Rectal smooth muscle tissue (tissue), 1 donor: ENCODE results near the gene CDYL2.

Experiments
- H3K27ac ChIP-seq: one replicate; pipeline ENCODE4 v1.7.0; 2013; ENCODE audit warnings: low read depth, low read length, inconsistent platforms
- H3K27me3 ChIP-seq: one replicate; pipeline ENCODE4 v1.7.0; 2013; ENCODE audit warnings: low read length; ENCODE audit not compliant: control insufficient read depth, insufficient read depth
- H3K36me3 ChIP-seq: one replicate; pipeline ENCODE4 v1.7.0; 2013; ENCODE audit warnings: low read length; ENCODE audit not compliant: control insufficient read depth, insufficient read depth
- H3K4me1 ChIP-seq: one replicate; pipeline ENCODE4 v1.7.0; 2013; ENCODE audit warnings: low read length; ENCODE audit not compliant: control insufficient read depth, insufficient read depth
- H3K4me3 ChIP-seq: one replicate; pipeline ENCODE4 v1.7.0; 2013; ENCODE audit warnings: low read length
- H3K9ac ChIP-seq: one replicate; pipeline ENCODE4 v1.7.0; 2013; ENCODE audit warnings: low read length

CDYL2 gene

DNA sequence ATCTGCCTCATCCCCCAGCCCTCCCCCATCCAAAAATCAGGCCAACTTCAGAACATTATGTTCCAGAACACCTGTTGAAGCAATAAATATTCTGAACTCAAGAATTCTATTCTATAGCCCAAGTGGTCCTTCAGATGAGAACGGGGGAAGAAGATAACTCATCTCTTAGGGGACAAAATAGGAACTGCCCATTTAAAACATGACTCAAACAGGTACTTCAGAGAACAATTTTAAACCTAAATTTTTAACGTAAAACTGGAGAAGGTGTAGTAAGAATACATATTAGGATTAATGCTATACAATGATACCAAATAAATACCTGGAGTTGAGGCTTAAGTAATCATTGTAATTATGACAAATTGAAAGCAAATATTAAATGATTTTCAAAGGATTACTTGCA, 112.1 kb downstream of the CDYL2 start:
- H3K27me3 ChIP-seq: no peaks in the 10 kb centered on the region
- no peak overlapping the region for H3K9ac ChIP-seq
- no peaks in the 10 kb centered on the region for H3K4me1 ChIP-seq
- H3K36me3 ChIP-seq: no peaks in the 10 kb centered on the region
- H3K27ac ChIP-seq: no peak overlapping the region
- no peak overlapping the region for H3K4me3 ChIP-seq

DNA sequence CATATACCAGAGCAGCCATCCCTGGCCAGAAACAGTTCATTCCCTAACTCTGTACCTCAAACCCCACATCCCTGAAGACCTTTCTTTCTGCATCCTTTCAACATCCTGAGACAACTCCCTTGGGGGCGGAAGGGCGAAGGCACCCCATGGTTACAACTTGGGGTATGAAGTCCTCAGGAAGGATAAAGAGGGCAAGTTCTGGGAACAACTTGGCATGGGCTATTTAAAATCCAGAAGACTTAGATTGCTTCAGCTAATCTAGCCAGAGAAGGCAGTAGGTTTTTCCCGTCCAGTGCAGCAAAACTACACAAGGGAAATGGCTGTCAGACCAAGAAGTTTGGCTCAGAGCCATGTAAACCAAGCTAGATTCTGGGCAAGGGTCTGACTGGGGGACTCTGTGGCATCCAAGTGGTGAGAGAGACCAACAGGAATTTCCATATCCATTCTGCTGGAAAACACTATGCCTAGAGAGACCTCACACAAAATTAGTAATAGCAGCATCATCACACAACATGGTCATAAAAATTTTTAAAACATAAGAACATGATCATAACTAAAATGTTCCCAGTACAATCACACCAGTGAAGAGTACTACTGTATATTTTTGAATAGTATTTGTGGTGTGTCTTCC, 113.2 kb downstream of the CDYL2 start:
- H3K27ac ChIP-seq: no peak overlapping the region
- H3K4me3 ChIP-seq: no peak overlapping the region
- H3K27me3 ChIP-seq: no peaks in the 10 kb centered on the region
- no peaks in the 10 kb centered on the region for H3K4me1 ChIP-seq
- H3K36me3 ChIP-seq: no peaks in the 10 kb centered on the region
- H3K9ac ChIP-seq: no peak overlapping the region

DNA sequence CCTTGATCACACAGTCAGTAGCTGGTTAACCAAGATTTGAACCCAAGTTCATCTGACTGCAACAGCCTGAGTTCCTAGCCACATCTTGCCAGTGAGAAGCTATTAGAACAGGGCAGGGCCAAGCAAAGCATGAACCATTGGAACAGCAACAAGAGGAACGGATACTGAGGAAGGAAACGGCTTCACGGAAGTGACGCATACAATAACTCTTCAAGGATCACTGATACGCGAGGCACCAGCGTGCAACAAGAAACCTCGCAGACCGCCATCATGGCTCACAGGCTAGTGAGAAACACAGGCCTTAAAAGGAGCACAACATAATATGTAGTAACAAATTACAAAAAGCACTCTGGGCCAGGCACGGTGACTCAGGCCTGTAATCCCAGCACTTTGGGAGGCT, 114.9 kb downstream of the CDYL2 start:
- no peaks in the 10 kb centered on the region for H3K27me3 ChIP-seq
- no peak overlapping the region for H3K9ac ChIP-seq
- no peak overlapping the region for H3K4me3 ChIP-seq
- no peak overlapping the region for H3K27ac ChIP-seq
- no peaks in the 10 kb centered on the region for H3K36me3 ChIP-seq
- H3K4me1 ChIP-seq: no peaks in the 10 kb centered on the region

DNA sequence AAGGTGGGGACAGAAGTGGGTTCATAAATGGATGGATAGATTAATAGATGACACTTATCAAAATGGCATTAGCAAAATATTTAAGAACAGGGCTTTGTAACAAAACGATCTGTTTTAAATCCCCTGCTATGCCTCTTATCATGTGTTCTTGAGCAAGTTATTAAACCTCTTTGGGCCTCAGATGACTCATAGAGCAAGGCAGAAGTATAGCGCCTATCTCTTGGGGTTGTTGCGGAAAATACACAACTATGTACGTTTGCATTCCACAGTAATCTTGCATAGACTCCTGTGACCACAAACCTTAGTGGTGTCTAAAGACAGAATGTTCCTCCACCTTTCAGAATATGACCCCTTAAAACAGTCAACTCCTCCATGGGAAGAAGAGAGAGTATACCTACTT, 116.8 kb downstream of the CDYL2 start:
- Histone ChIP-seq H3K4me3 (no peak overlapping the region), H3K27ac (no peak overlapping the region), H3K9ac (no peak overlapping the region), H3K27me3 (no peaks in the 10 kb centered on the region), H3K36me3 (no peaks in the 10 kb centered on the region), H3K4me1 (no peaks in the 10 kb centered on the region)

DNA sequence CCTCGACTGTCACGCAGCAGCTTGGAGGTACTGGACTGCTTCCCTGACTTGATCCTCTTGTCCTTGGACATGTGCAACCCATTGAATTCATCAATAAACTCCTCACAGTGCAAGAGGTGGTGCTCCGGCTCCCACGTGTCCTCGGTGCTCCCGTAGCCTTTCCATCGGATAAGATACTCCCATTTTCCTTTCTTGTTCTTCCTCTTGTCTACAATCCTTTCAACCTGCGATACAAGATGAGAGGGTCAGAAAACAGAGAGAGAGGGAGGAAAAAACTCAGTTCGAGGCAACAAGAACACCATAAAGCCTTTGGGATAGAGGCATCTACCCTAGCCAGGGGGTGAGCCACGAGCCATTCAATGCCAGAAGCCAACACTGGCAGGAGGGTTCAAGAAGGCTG, 119.5 kb downstream of the CDYL2 start:
- H3K9ac ChIP-seq: no peak overlapping the region
- H3K4me1 ChIP-seq: no peaks in the 10 kb centered on the region

DNA sequence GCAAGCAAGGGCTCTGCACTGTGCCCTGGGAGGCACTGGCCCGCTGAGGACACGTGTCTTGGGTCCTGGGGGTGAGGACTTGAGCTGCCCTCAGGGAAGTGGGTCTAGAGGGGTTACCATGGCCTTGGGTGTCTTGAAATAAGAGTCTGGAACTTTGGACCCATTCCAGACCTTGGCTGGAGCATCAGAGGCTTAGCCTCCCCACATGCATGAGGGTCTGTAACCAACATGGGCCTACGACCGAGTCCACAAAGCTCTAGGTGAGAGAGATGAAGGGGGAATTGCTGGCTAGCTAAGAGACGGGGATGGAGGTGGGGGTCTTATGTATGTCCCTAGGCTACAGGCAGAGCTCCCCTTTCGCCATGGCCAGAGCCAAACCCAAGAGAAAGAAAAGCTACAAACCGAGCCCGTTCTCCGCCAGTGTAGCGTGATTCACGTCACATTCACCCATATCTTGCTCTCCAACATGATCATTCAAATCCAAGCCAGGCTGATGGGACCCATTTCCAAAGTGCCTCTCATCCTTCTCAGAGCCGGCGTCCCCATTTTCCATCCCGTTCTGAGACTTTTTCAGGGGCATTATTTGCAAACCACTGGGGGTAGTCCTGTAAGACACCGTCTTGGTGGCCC, 120.1 kb downstream of the CDYL2 start:
- Histone ChIP-seq H3K4me3 (no peak overlapping the region), H3K27ac (no peak overlapping the region), H3K27me3 (no peaks in the 10 kb centered on the region), H3K4me1 (no peaks in the 10 kb centered on the region), H3K9ac (no peak overlapping the region), H3K36me3 (no peaks in the 10 kb centered on the region)

More for the DNA sequence above, 119.5 kb downstream of the CDYL2 start:
- H3K4me3 ChIP-seq: no peak overlapping the region
- no peaks in the 10 kb centered on the region for H3K27me3 ChIP-seq
- no peak overlapping the region for H3K27ac ChIP-seq
- no peaks in the 10 kb centered on the region for H3K36me3 ChIP-seq

DNA sequence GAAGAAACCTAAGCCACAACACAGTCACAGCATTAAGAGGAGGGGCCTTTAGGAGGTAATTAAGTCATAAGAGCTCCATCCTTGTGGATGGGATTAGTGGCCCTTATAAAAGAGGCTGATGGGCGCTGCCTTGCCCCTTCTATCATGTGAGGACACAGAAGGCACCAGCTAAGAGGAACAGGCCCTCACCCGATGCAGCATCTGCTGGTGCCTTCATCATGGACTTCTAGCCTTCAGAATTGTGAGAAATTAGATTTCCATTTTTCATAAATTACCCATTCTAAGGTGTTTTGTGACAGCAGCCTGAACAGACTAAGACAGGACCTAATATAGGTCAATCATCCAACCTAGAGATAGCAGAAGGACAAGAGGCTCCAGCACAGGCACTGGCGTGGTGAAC, 120.8 kb downstream of the CDYL2 start:
- Histone ChIP-seq H3K4me1 (no peaks in the 10 kb centered on the region), H3K4me3 (no peak overlapping the region), H3K27ac (no peak overlapping the region)

DNA sequence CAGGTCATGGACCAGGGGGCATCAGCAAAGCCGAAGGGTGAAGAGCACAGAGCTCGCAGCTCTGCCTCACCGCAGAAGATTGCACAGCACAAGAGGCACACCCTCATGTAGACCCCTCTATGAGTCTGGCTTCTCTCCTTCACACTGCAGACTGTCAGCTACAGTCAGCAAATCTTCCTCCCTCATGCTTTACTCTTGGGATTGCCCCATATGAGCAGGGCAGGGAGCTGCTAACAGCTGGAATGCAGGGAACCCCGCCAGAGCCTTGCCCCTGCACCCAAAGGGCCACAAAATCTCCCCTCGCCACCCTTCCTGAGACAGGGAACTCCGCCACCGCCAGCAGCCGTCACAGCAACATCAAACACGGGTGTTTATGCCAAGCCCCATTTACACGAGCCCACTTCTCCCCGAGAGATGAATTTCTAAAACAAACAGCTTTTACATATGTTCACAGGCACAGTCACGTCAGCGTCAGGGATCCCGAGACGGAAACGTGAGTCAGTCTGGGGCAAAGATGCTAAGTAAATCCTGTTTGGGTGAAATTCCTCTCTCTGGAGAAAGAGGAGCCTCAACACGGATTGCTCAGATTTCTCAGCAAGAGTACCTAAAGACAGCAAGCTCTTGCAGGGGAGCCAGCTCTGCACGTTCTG, 121.9 kb downstream of the CDYL2 start:
- Histone ChIP-seq H3K4me3 (no peak overlapping the region), H3K27ac (no peak overlapping the region), H3K9ac (no peak overlapping the region), H3K27me3 (no peaks in the 10 kb centered on the region), H3K36me3 (no peaks in the 10 kb centered on the region), H3K4me1 (no peaks in the 10 kb centered on the region)

More for the DNA sequence above, 120.8 kb downstream of the CDYL2 start:
- H3K9ac ChIP-seq: no peak overlapping the region
- no peaks in the 10 kb centered on the region for H3K27me3 ChIP-seq
- H3K36me3 ChIP-seq: no peaks in the 10 kb centered on the region

DNA sequence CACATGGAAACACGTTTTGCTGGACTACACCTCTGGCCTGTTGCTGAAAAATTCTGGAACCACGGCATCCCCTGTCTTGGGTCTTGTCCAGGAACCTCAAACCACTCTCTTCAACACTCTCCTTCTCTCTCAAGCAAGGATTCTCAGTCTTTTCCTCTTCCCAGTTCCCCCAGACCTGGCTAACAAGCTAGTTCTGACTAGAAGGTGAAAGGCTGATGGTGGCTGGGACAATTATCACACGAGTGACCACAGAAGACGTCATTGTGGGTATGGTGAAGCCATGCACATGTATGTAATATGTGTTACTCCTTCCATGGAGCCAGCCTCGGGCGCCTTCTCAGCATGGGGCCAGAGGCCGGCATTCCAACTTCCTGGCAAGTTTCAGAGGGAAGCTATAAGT, 123.0 kb downstream of the CDYL2 start:
- Histone ChIP-seq H3K4me3 (no peak overlapping the region), H3K36me3 (no peaks in the 10 kb centered on the region), H3K4me1 (no peaks in the 10 kb centered on the region), H3K27me3 (no peaks in the 10 kb centered on the region), H3K27ac (no peak overlapping the region), H3K9ac (no peak overlapping the region)

DNA sequence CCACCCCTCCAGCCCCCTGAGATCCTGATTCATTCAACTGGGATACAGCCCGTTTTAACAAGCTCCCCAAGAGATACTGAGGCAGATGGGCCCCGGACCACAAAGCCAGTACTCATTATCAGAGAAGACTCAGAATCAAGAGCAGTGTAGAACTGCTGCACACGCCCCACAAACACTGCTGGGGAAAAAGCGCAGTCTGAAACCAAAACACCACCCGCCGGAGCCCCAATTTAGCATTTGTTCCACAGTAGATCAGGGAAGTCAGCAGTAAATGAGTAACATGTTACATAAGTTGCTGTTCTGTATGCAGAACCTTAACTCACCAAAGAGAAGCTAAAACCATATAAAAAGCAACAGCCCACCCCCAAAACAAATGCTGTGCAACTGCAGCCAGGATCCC, 123.6 kb downstream of the CDYL2 start:
- no peak overlapping the region for H3K4me3 ChIP-seq
- no peak overlapping the region for H3K27ac ChIP-seq
- no peak overlapping the region for H3K9ac ChIP-seq
- H3K4me1 ChIP-seq: no peaks in the 10 kb centered on the region
- no peaks in the 10 kb centered on the region for H3K27me3 ChIP-seq
- no peaks in the 10 kb centered on the region for H3K36me3 ChIP-seq

DNA sequence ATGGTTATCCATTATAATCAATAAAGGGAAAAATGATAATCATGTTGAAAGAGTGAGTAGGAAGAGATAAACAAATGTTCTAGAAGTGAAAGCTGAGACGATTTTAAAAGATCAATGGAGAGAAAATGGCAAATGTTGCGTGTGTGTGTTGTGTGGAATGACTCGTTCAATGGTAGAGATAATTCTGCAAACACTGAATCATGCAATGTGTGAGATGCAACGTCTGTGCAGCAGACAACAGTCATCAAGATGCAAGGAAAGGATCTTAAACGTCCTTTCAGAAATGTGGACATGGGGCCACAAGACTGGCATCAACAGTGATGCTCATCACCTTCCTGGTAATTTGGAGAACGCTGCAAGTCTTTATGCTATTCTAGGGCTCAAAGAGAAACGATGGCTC, 124.4 kb downstream of the CDYL2 start:
- H3K27me3 ChIP-seq: no peaks in the 10 kb centered on the region
- H3K4me3 ChIP-seq: no peak overlapping the region
- no peaks in the 10 kb centered on the region for H3K4me1 ChIP-seq
- H3K27ac ChIP-seq: no peak overlapping the region
- no peaks in the 10 kb centered on the region for H3K36me3 ChIP-seq
- no peak overlapping the region for H3K9ac ChIP-seq

DNA sequence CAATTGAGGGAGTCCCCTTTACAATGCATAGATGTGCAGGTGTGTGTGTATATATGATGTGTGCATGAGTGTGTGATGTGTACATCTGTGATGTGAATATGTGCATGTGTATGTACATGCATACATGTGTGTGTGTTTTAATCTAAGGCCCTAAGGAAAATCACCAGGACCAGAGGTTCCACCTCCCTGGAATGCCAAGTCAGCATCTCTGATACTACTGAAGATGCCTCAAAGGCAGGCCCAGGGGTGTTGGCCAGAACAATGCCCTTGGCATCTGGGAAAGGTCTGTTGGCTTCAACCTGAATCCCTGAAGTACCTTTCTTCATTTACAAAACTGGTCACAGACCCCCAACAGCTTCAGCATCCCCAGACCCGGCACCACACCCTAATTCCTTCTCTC, 129.5 kb downstream of the CDYL2 start:
- H3K27ac ChIP-seq: no peak overlapping the region
- no peaks in the 10 kb centered on the region for H3K27me3 ChIP-seq
- H3K36me3 ChIP-seq: no peaks in the 10 kb centered on the region
- H3K9ac ChIP-seq: no peak overlapping the region
- H3K4me1 ChIP-seq: no peaks in the 10 kb centered on the region
- H3K4me3 ChIP-seq: no peak overlapping the region

DNA sequence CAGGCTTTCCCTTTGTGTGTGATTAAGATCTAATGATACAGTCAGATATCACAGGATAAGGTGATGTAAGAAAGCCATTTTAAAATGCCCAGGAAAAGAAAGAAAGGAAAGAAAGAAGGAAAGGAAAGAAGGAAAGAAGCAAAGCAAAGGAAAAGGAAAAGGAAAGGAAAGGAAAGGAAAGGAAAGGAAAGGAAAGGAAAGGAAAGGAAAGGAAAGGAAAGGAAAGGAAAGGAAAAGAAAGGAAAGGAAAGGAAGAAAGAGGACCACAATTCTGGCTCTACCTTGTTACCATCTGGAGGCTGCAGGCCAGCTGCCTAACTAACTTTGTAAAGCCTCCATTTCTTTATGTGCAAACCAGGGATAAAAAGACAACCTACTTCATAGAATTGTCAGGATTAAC, 132.0 kb downstream of the CDYL2 start:
- H3K36me3 ChIP-seq: no peaks in the 10 kb centered on the region
- H3K4me3 ChIP-seq: no peak overlapping the region
- H3K9ac ChIP-seq: no peak overlapping the region
- H3K27me3 ChIP-seq: no peaks in the 10 kb centered on the region
- H3K4me1 ChIP-seq: no peaks in the 10 kb centered on the region
- H3K27ac ChIP-seq: no peak overlapping the region
